Measurements from ENCODE around the gene TRABD2A.

Gene TRABD2A

DNA sequence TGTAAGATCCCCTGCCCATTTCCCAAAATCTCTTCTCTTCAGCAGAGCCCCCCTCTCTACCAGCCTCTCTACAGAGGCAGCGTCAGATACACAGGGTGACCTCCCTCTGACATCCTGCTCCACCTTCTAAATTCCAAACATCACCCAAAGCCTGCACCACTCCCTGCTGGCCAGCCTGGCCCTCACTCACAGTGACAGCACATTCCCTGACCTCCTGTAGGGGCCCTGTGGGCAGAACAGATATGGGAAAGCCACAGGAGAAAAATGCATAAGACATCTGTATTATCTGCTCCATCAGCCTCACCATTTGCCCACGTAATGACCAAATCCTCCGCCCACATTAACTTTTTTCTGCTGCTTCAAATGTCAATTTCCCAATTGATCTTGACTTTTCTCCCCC is 40.6 kb downstream of the TRABD2A start:
- Histone ChIP-seq H3K27me3 (ENCODE audit: insufficient read depth, low read depth, severe bottlenecking) (no peaks in the 10 kb centered on the region), H3K36me3 (no peaks in the 10 kb centered on the region), H3K9me3 (ENCODE audit: severe bottlenecking) (peaks cover 6% of the 10 kb centered on the region), H3K27ac (no peak overlapping the region), H3K4me3 (ENCODE audit: low read depth, low read length) (no peak overlapping the region)
- TF ChIP-seq, protein P1, sequence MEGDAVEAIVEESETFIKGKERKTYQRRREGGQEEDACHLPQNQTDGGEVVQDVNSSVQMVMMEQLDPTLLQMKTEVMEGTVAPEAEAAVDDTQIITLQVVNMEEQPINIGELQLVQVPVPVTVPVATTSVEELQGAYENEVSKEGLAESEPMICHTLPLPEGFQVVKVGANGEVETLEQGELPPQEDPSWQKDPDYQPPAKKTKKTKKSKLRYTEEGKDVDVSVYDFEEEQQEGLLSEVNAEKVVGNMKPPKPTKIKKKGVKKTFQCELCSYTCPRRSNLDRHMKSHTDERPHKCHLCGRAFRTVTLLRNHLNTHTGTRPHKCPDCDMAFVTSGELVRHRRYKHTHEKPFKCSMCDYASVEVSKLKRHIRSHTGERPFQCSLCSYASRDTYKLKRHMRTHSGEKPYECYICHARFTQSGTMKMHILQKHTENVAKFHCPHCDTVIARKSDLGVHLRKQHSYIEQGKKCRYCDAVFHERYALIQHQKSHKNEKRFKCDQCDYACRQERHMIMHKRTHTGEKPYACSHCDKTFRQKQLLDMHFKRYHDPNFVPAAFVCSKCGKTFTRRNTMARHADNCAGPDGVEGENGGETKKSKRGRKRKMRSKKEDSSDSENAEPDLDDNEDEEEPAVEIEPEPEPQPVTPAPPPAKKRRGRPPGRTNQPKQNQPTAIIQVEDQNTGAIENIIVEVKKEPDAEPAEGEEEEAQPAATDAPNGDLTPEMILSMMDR (IDR thresholded peaks at IDR 0.05; ENCODE audit: low read depth, low read length) = 0 out of 2 replicates have a peak, but pooled peaks have one; percentile 14
- DNase-seq = no peak

DNA sequence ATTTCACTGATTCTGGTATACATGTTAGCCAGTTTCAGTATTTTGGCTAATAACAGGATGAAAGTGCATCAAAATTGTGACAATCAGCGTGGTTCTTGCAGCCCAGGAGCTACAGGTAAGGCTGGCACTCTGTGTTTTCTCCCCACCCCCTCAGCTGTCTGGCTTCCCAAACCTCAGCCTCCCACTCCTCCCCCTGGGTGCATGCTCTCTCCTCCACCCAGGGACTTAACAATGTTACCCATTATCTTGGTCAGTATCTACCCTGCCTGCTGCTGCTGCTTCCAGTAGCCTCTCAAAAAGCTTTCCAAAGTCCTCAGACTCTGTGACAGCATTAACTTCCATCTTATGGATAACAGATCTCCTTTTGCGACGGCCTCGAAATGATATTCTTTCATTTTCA is 41.0 kb downstream of the TRABD2A start:
- TF ChIP-seq, protein P1 (IDR thresholded peaks at IDR 0.05; ENCODE audit: low read depth, low read length) = no peak

DNA sequence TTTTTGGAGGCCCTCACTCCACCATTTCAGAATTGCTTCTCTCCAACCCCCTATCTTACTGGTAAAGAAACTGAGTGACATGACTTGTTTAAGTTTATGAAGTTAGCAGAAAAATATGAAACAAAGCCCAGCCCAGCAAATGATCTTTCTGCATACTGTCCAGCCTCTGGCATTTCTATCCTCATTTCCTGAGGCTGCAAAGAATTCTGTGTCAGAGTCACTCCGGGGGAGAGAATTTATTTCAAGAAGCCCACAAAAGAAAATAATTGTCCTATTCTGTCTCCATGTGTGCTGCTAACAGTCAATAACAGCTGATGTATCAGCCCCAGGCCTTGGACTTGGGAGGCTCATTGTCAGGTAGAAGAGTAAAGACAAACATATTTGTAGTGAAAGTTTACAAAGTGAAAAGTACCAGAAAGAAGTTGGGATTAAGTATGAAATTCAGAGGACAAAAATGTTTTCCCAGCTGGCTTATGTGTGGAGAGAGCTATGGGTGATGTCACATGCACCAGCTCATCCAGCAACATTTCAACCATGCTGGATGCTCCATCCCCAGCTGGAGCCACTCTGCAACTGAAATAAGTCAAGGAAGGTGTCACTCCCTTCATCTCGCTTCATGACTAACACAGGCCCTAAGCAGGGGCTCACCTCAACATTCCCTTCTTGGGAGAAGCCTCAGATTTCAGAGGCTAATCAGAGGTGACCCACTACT is 42.3 kb downstream of the TRABD2A start:
- no peak for DNase-seq
- TF ChIP-seq, protein P1 (IDR thresholded peaks at IDR 0.05; ENCODE audit: low read depth, low read length) = no peak
- Histone ChIP-seq H3K4me3 (ENCODE audit: low read depth, low read length) (no peak overlapping the region), H3K27ac (no peak overlapping the region), H3K36me3 (no peaks in the 10 kb centered on the region), H3K9me3 (ENCODE audit: severe bottlenecking) (peaks cover 6% of the 10 kb centered on the region), H3K27me3 (ENCODE audit: insufficient read depth, low read depth, severe bottlenecking) (no peaks in the 10 kb centered on the region)

More for the DNA sequence above, 41.0 kb downstream of the TRABD2A start:
- Histone ChIP-seq H3K36me3 (no peaks in the 10 kb centered on the region), H3K27ac (no peak overlapping the region), H3K9me3 (ENCODE audit: severe bottlenecking) (peaks cover 6% of the 10 kb centered on the region), H3K4me3 (ENCODE audit: low read depth, low read length) (no peak overlapping the region), H3K27me3 (ENCODE audit: insufficient read depth, low read depth, severe bottlenecking) (no peaks in the 10 kb centered on the region)
- no peak for DNase-seq

DNA sequence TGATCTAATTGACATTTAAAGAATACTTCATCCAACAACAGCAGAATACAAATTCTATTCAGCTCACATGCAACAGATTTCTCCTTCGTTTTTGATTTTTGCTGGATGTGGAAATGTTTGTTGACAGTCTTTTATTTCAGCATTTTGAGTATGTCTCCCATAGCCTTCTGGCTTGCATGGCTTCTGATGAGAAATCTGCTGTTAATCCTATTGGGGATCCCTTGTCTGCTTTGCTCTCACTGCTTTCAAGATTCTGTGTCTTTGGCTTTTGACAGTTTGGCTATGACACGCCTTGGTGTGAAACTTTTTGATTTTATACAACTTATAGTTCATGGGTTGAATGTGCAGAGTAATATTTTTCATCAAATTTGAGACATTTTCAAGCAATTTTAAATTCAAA is 44.7 kb downstream of the TRABD2A start:
- Histone ChIP-seq H3K4me3 (ENCODE audit: low read depth, low read length) (no peak overlapping the region), H3K27ac (no peak overlapping the region), H3K27me3 (ENCODE audit: insufficient read depth, low read depth, severe bottlenecking) (no peaks in the 10 kb centered on the region), H3K9me3 (ENCODE audit: severe bottlenecking) (peaks cover 6% of the 10 kb centered on the region), H3K36me3 (no peaks in the 10 kb centered on the region)
- TF ChIP-seq, protein P1 (IDR thresholded peaks at IDR 0.05; ENCODE audit: low read depth, low read length) = no peak
- DNase-seq = no peak

DNA sequence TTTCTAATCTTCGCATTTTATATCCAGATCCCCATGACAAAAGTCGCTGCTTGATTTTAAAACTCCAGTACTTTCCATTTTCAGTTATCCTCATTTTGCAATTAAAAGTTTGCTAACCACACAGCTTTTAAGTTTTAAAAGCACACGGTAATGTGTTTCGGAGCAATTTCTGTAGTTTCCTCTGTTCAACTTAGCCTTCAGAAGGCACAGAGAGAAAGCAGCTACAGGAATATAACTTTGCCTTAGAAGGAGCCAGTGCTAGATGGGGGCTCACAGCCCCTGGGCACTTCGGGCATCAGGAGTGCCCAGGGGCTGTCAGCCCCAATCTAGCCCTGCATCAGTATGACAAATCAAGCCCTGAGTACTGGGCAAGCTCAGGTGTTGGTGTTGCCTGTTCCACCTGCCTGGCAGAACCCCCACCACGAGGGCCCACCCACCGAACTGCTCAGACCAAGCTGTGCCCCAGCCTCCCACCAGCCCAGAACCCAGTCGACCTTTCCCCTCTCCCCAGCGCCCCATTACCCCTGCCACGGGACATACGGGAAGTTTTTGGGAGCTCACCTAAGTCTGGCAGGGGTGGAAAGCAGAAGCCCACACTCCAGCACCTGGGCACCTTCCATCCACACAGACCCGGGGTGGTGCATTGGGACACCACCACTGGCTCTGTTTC is 47.3 kb downstream of the TRABD2A start:
- no peak overlapping the region for H3K4me3 ChIP-seq (ENCODE audit: low read depth, low read length)
- no peaks in the 10 kb centered on the region for H3K27me3 ChIP-seq (ENCODE audit: insufficient read depth, low read depth, severe bottlenecking)
- H3K9me3 ChIP-seq (ENCODE audit: severe bottlenecking) = peaks cover 6% of the 10 kb centered on the region
- TF ChIP-seq, protein P1 (IDR thresholded peaks at IDR 0.05; ENCODE audit: low read depth, low read length) = no peak
- H3K36me3 ChIP-seq = no peaks in the 10 kb centered on the region
- H3K27ac ChIP-seq = no peak overlapping the region
- DNase-seq = no peak

All from WERI-Rb-1 (cell line).